ENCODE results near the gene FRAS1.

FRAS1 gene

DNA sequence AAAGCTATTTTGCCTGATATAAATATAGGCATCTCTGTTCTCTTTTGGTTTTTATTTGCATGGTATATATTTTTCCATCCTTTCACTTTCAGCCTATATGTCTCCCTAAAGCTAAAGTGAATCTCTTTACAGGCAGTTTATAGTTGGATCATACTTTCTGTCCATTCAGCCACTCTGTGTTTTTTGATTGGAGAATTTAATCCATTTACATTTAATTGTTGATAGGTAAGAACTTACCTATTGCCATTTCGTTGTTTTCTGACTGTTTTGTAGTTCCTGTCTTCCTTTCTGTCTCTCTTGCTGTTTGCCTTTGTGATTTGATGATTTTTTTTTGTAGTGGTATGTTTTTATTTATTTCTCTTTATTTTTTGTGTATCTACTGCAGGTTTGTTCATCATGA is 338.5 kb downstream of the FRAS1 start:
- TF ChIP-seq, protein P1, sequence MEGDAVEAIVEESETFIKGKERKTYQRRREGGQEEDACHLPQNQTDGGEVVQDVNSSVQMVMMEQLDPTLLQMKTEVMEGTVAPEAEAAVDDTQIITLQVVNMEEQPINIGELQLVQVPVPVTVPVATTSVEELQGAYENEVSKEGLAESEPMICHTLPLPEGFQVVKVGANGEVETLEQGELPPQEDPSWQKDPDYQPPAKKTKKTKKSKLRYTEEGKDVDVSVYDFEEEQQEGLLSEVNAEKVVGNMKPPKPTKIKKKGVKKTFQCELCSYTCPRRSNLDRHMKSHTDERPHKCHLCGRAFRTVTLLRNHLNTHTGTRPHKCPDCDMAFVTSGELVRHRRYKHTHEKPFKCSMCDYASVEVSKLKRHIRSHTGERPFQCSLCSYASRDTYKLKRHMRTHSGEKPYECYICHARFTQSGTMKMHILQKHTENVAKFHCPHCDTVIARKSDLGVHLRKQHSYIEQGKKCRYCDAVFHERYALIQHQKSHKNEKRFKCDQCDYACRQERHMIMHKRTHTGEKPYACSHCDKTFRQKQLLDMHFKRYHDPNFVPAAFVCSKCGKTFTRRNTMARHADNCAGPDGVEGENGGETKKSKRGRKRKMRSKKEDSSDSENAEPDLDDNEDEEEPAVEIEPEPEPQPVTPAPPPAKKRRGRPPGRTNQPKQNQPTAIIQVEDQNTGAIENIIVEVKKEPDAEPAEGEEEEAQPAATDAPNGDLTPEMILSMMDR (IDR thresholded peaks at IDR 0.05; ENCODE audit: low read depth, low read length) = no peak
- no peak overlapping the region for H3K4me3 ChIP-seq (ENCODE audit: low read depth, low read length)

GRCh38 chr4:78396613-78397291 is 339.6 kb downstream of the FRAS1 start:
- H3K4me3 ChIP-seq (ENCODE audit: low read depth, low read length) = no peak overlapping the region
- TF ChIP-seq, protein P1 (IDR thresholded peaks at IDR 0.05; ENCODE audit: low read depth, low read length) = no peak

DNA sequence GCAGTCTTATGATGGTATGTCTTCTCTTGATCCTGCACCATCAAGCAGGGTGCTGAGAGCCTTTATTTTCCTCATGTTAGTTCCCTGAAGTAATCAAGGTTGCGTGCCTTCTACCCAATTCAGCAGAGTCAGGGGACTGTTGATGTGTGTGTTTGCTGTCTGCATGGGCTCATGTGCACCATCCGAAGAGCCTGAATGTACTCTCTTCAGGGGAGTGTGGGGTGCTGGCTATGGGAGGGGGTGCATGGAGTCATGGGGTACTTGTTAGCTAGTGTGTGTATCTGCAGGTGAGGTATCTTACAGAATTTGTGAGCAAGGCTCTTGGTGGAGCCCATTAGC is 340.1 kb downstream of the FRAS1 start:
- no peak overlapping the region for H3K4me3 ChIP-seq (ENCODE audit: low read depth, low read length)
- TF ChIP-seq, protein P1 (IDR thresholded peaks at IDR 0.05; ENCODE audit: low read depth, low read length) = no peak

DNA sequence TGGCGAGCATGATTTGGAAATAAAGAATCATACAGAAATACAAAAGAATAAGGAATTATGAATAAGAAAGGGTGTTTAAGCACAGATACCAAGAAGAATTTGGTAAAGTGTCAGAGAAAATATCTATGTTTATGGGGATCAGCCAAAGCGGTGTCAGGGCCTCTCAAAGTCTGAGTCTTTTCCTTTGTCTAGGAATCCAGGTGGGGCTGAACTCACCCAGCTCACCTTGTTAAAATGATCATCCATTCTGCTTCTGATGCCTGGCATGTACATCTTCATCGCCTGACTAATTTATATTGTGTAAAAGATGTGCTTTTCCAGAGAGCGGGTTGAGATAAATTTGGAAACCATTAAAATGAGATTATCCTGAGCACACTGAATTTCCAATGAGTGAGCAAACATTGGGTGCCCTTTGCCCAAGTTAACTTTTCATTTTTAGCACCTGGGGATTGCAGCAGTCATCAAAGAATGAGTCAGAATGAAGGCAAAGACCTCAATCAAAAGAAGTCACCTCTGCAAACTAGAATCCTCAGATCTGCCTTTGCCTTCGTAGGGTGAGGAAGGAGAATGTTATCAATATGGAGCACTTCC is 352.6 kb downstream of the FRAS1 start:
- TF ChIP-seq, protein P1 (IDR thresholded peaks at IDR 0.05; ENCODE audit: low read depth, low read length) = no peak
- no peak overlapping the region for H3K4me3 ChIP-seq (ENCODE audit: low read depth, low read length)

DNA sequence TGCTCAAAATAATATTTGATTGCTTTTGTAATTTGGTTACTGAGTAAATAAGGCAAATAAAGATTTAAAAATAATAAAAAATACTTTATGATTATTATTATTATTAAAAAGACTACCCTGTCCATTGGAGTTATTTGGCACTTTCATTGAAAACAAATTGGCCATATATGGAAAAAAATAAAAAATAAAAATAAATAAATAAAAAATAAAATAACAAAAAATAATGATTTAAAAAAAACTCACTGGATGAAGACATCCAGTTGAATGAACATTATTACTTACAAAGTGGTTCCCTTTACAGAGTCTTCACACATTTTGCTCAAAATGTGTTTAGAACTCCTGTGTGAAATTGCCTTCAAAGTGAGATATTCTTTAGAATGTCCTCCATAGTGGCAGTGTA is 353.1 kb downstream of the FRAS1 start:
- TF ChIP-seq, protein P1 (IDR thresholded peaks at IDR 0.05; ENCODE audit: low read depth, low read length) = no peak
- no peak overlapping the region for H3K4me3 ChIP-seq (ENCODE audit: low read depth, low read length)

- TF ChIP-seq, protein P1 (IDR thresholded peaks at IDR 0.05; ENCODE audit: low read depth, low read length) = no peak
- H3K4me3 ChIP-seq (ENCODE audit: low read depth, low read length) = no peak overlapping the region
These were observed 353.6 kb downstream of the FRAS1 start for GRCh38 chr4:78410676-78411075.

- H3K4me3 ChIP-seq (ENCODE audit: low read depth, low read length) = no peak overlapping the region
- TF ChIP-seq, protein P1 (IDR thresholded peaks at IDR 0.05; ENCODE audit: low read depth, low read length) = no peak
These were observed 357.0 kb downstream of the FRAS1 start for GRCh38 chr4:78414116-78414515.
